CD8-positive, alpha-beta memory T cell (primary cell): ENCODE results near the gene CPSF3. TPM values are rescaled to one million over a fixed set of nuclear protein-coding genes. Genes with fewer than 3 reads are reported as not detected.

ENCODE experiments used
- CTCF ChIA-PET: fragments of 350-600 bp; sonication (Branson Sonifier 250); formaldehyde crosslinking; loops from one replicate; lab custom pipeline; 2021; ENCODE audit warnings: antibody characterized with exemption; lab: Charles Lee
- POLR2A ChIA-PET: fragments of 350-600 bp; sonication (Branson Sonifier 250); formaldehyde crosslinking; loops from one replicate; lab custom pipeline; 2021; ENCODE audit warnings: antibody characterized with exemption; lab: Charles Lee
- DNase-seq, 5 donors: peaks; one replicate each; pipeline versions ENCODE4 v3.0.0 to v3.0.0-alpha.2; 2020 to 2022; ENCODE audit warnings: mixed read lengths in 1 of 5
- H3K27ac ChIP-seq: one replicate; pipeline ENCODE4 v1.7.0; 2013; ENCODE audit warnings: low read depth, mild to moderate bottlenecking, low read length, moderate library complexity
- H3K27me3 ChIP-seq: 2 replicates; pipeline ENCODE4 v1.7.0; 2013; ENCODE audit warnings: low read length, mild to moderate bottlenecking; ENCODE audit not compliant: insufficient read depth, poor library complexity, severe bottlenecking
- H3K36me3 ChIP-seq: 2 replicates; pipeline ENCODE4 v1.7.0; 2013; ENCODE audit warnings: mild to moderate bottlenecking, low read length, moderate library complexity; ENCODE audit not compliant: insufficient read depth
- H3K4me1 ChIP-seq: 2 replicates; pipeline ENCODE4 v1.7.0; 2013; ENCODE audit warnings: mild to moderate bottlenecking, low read length, moderate library complexity; ENCODE audit not compliant: insufficient read depth
- H3K4me3 ChIP-seq: 2 replicates; pipeline ENCODE4 v1.7.0; 2013; ENCODE audit warnings: mild to moderate bottlenecking, low read length
- H3K9me3 ChIP-seq: 2 replicates; pipeline ENCODE4 v1.7.0; 2013; ENCODE audit warnings: mild to moderate bottlenecking, low read length
- H3K27ac Mint-ChIP-seq, 8 donors: one replicate each; pipeline ENCODE4 v1.8.0; 2020 to 2021; ENCODE audit warnings: mixed read lengths in 8 of 8, mild to moderate bottlenecking in 6 of 8, inconsistent platforms in 3 of 8, moderate library complexity in 3 of 8
- H3K27me3 Mint-ChIP-seq, 2 donors: one replicate each; pipeline ENCODE4 v1.8.0; 2020 to 2021; ENCODE audit warnings: mixed read lengths in 2 of 2, mild to moderate bottlenecking in 1 of 2, moderate library complexity in 1 of 2
- H3K36me3 Mint-ChIP-seq, 3 donors: one replicate each; pipeline ENCODE4 v1.8.0; 2020 to 2021; ENCODE audit warnings: mixed read lengths in 3 of 3, inconsistent platforms in 1 of 3, mild to moderate bottlenecking in 1 of 3
- H3K4me1 Mint-ChIP-seq, 3 donors: one replicate each; pipeline ENCODE4 v1.8.0; 2020 to 2021; ENCODE audit warnings: mixed read lengths in 3 of 3, inconsistent platforms in 1 of 3, mild to moderate bottlenecking in 1 of 3
- H3K4me3 Mint-ChIP-seq, 7 donors: one replicate each; pipeline ENCODE4 v1.8.0; 2020 to 2021; ENCODE audit warnings: mixed read lengths in 7 of 7, mild to moderate bottlenecking in 6 of 7, moderate library complexity in 4 of 7, inconsistent platforms in 2 of 7
- H3K9me3 Mint-ChIP-seq, 5 donors: one replicate each; pipeline ENCODE4 v1.8.0; 2020 to 2022; ENCODE audit warnings: mixed read lengths in 5 of 5, mild to moderate bottlenecking in 3 of 5, moderate library complexity in 2 of 5, inconsistent platforms in 1 of 5
- polyA plus RNA-seq: library from polyadenylated mRNA; unstranded; fragments of 300-500 nt; fragmentation: Illumina TruSeq; gene quantifications from one replicate; pipeline ENCODE4 v1.2.3, GENCODE V29; 2021
- total RNA-seq, 2 experiments: library from RNA; stranded (reverse); gene quantifications; one replicate each; pipeline ENCODE4 v1.2.3, GENCODE V29; 2021

Gene CPSF3
- total and polyA plus RNA-seq, 3 experiments from 2014 or later: 28.6 to 83.9 (median 79.0) TPM

GRCh38 chr2:9430316-9431293 is 7.2 kb downstream of the CPSF3 start:
- H3K4me1 Mint-ChIP-seq: peaks cover 0 to 4% (median 2%) of the 10 kb centered on the region in 3 donors
- Histone ChIP-seq H3K27ac (no peak overlapping the region), H3K4me1 (no peaks in the 10 kb centered on the region), H3K27me3 (no peaks in the 10 kb centered on the region), H3K4me3 (no peak overlapping the region), H3K36me3 (peaks cover 19% of the 10 kb centered on the region), H3K9me3 (no peaks in the 10 kb centered on the region)
- no peak overlapping the region for H3K4me3 Mint-ChIP-seq
- H3K27ac Mint-ChIP-seq: peak overlapping the region in 1 of 8 donors; percentile 2
- H3K36me3 Mint-ChIP-seq: peaks cover 11 to 59% (median 26%) of the 10 kb centered on the region in 3 donors
- POLR2A ChIA-PET: no interaction called here
- no peak for DNase-seq
- CTCF ChIA-PET: no interaction called here
- H3K27me3 Mint-ChIP-seq: no peaks in the 10 kb centered on the region
- H3K9me3 Mint-ChIP-seq: no peaks in the 10 kb centered on the region

GRCh38 chr2:9434489-9434888 is 11.0 kb downstream of the CPSF3 start:
- peaks cover 21 to 82% (median 36%) of the 10 kb centered on the region in 3 donors for H3K36me3 Mint-ChIP-seq
- no peaks in the 10 kb centered on the region for H3K27me3 Mint-ChIP-seq
- H3K27ac Mint-ChIP-seq: peak overlapping the region in 2 of 8 donors; percentile 36 to 61
- ChIA-PET POLR2A (no interaction called here), CTCF (no interaction called here)
- no peak overlapping the region for H3K4me3 Mint-ChIP-seq
- no peak for DNase-seq
- H3K4me1 ChIP-seq: no peaks in the 10 kb centered on the region
- H3K4me3 ChIP-seq: no peak overlapping the region
- H3K9me3 Mint-ChIP-seq: no peaks in the 10 kb centered on the region
- no peaks in the 10 kb centered on the region for H3K27me3 ChIP-seq
- H3K36me3 ChIP-seq: peaks cover 28% of the 10 kb centered on the region
- H3K9me3 ChIP-seq: no peaks in the 10 kb centered on the region
- no peak overlapping the region for H3K27ac ChIP-seq
- no peaks in the 10 kb centered on the region for H3K4me1 Mint-ChIP-seq

DNA sequence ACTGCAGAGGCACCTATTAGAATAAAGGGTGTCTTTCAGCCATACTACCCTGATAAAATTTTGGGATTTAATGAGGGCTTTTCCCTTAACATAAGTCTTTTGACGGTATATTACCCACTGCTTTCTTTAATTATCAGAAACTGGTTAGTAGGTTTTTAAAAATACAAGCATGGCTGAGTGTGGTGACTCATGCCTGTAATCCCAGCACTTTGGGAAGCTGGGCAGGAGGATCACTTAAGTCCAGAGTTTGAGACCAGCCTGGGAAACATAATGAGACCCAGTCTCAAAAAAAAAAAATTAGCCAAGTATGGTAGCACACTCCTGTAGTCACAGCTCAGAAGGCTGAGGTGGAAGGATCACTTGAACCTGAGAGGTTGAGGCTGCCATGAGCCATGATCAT is 16.1 kb downstream of the CPSF3 start:
- no peaks in the 10 kb centered on the region for H3K9me3 ChIP-seq
- H3K36me3 Mint-ChIP-seq: peaks cover 23 to 77% (median 32%) of the 10 kb centered on the region in 3 donors
- H3K27me3 Mint-ChIP-seq: no peaks in the 10 kb centered on the region
- no peak overlapping the region for H3K27ac ChIP-seq
- ChIA-PET CTCF (no interaction called here), POLR2A (no interaction called here)
- H3K4me3 ChIP-seq: no peak overlapping the region
- no peak overlapping the region for H3K4me3 Mint-ChIP-seq
- H3K27ac Mint-ChIP-seq: no peak overlapping the region
- peaks cover 0 to 1% (median 0%) of the 10 kb centered on the region in 5 donors for H3K9me3 Mint-ChIP-seq
- no peak for DNase-seq
- H3K27me3 ChIP-seq: no peaks in the 10 kb centered on the region
- no peaks in the 10 kb centered on the region for H3K4me1 ChIP-seq
- peaks cover 0 to 9% (median 8%) of the 10 kb centered on the region in 3 donors for H3K4me1 Mint-ChIP-seq
- peaks cover 20% of the 10 kb centered on the region for H3K36me3 ChIP-seq

GRCh38 chr2:9440058-9440727 is 16.7 kb downstream of the CPSF3 start:
- no peak for DNase-seq
- Histone ChIP-seq H3K27me3 (no peaks in the 10 kb centered on the region), H3K9me3 (no peaks in the 10 kb centered on the region), H3K4me1 (no peaks in the 10 kb centered on the region), H3K36me3 (peaks cover 20% of the 10 kb centered on the region), H3K27ac (no peak overlapping the region), H3K4me3 (no peak overlapping the region)
- ChIA-PET POLR2A (no interaction called here), CTCF (no interaction called here)
- Mint-ChIP-seq H3K27me3 (no peaks in the 10 kb centered on the region), H3K4me1 (peaks cover 0 to 15% (median 14%) of the 10 kb centered on the region in 3 donors), H3K27ac (no peak overlapping the region), H3K36me3 (peaks cover 21 to 77% (median 29%) of the 10 kb centered on the region in 3 donors), H3K9me3 (peaks cover 0 to 2% (median 0%) of the 10 kb centered on the region in 5 donors), H3K4me3 (no peak overlapping the region)

DNA sequence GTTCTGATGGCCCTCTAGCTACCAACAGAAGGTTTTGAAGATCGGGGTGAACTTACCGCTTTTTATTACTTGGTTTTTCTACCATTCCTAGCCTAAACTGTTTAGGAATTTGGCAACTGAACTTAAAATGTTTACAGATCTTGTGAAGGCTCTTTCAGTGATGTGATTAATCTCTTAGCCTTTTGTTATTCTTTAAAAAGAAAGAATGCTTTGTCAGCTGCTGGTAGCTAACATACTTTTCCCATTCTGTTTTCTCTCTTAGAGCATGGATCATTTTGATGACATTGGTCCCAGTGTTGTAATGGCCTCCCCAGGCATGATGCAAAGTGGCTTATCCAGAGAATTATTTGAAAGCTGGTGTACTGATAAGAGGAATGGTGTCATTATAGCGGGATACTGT is 18.1 kb downstream of the CPSF3 start:
- Mint-ChIP-seq H3K4me3 (no peak overlapping the region), H3K27ac (no peak overlapping the region), H3K36me3 (peaks cover 21 to 80% (median 27%) of the 10 kb centered on the region in 3 donors), H3K9me3 (peaks cover 0 to 2% (median 0%) of the 10 kb centered on the region in 5 donors), H3K27me3 (no peaks in the 10 kb centered on the region), H3K4me1 (peaks cover 0 to 21% (median 20%) of the 10 kb centered on the region in 3 donors)
- Histone ChIP-seq H3K27ac (no peak overlapping the region), H3K27me3 (no peaks in the 10 kb centered on the region), H3K36me3 (peaks cover 20% of the 10 kb centered on the region), H3K4me3 (no peak overlapping the region), H3K4me1 (no peaks in the 10 kb centered on the region), H3K9me3 (no peaks in the 10 kb centered on the region)
- CTCF ChIA-PET: no interaction called here
- no peak for DNase-seq
- POLR2A ChIA-PET: no interaction called here

- no peak for DNase-seq
- Mint-ChIP-seq H3K27ac (peak overlapping the region in 3 of 8 donors; percentile 27 to 91 (median 51)), H3K36me3 (peaks cover 11 to 76% (median 25%) of the 10 kb centered on the region in 3 donors), H3K4me1 (peaks cover 0 to 21% (median 20%) of the 10 kb centered on the region in 3 donors), H3K27me3 (no peaks in the 10 kb centered on the region), H3K9me3 (peaks cover 0 to 2% (median 0%) of the 10 kb centered on the region in 5 donors), H3K4me3 (no peak overlapping the region)
- CTCF ChIA-PET: no interaction called here
- H3K4me3 ChIP-seq: no peak overlapping the region
- H3K27me3 ChIP-seq: no peaks in the 10 kb centered on the region
- H3K4me1 ChIP-seq: no peaks in the 10 kb centered on the region
- no peaks in the 10 kb centered on the region for H3K9me3 ChIP-seq
- POLR2A ChIA-PET: no interaction called here
- no peak overlapping the region for H3K27ac ChIP-seq
- peaks cover 10% of the 10 kb centered on the region for H3K36me3 ChIP-seq
These were observed 20.1 kb downstream of the CPSF3 start for GRCh38 chr2:9443526-9443925.

DNA sequence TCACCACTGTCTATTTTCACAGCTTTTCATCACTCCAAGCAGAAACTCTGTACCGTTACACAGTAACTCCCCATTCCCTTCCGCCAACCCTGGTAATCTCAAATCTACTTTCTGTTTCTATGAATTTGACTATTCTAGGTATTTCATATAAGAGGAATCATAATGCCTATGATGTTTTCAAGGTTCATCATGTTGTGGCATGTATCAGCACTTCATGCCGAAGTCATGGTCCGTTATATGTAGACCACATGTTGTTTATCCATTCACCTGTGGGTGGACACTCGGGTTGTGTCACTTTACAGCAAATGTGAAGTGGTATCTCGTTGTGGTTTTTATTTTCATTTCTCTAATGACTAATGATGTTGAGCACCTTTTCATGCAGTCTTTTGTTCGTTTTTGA is 21.6 kb downstream of the CPSF3 start:
- peaks cover 0 to 2% (median 0%) of the 10 kb centered on the region in 5 donors for H3K9me3 Mint-ChIP-seq
- H3K36me3 Mint-ChIP-seq: peaks cover 11 to 73% (median 23%) of the 10 kb centered on the region in 3 donors
- Histone ChIP-seq H3K4me3 (no peak overlapping the region), H3K9me3 (no peaks in the 10 kb centered on the region), H3K36me3 (peaks cover 10% of the 10 kb centered on the region), H3K27ac (no peak overlapping the region), H3K27me3 (no peaks in the 10 kb centered on the region), H3K4me1 (no peaks in the 10 kb centered on the region)
- ChIA-PET CTCF (no interaction called here), POLR2A (no interaction called here)
- H3K4me1 Mint-ChIP-seq: peaks cover 0 to 21% (median 20%) of the 10 kb centered on the region in 3 donors
- H3K27me3 Mint-ChIP-seq: no peaks in the 10 kb centered on the region
- DNase-seq: no peak
- H3K27ac Mint-ChIP-seq: peak overlapping the region in 2 of 8 donors; percentile 32 to 76
- H3K4me3 Mint-ChIP-seq: peak overlapping the region in 3 of 7 donors; percentile 7 to 57 (median 31)

DNA sequence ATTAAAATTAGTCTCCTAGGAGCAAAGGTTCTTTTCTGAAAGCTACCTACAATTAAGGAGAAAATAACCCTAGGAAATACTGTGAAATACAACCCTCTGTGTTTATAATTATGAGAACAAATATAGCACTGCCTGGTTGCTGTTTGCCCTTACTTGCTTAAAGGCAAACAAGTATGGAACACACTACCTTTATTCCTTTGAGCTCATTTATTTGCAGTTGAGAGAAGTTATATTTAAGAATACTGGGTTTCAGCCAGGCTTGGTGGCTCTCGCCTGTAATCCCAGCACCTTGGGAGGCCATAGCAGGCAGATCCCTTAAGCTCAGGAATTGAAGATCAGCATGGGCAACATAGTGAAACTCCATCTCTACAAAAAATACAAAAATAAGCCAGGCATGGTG is 27.8 kb downstream of the CPSF3 start:
- Histone ChIP-seq H3K9me3 (no peaks in the 10 kb centered on the region), H3K4me3 (no peak overlapping the region), H3K27ac (no peak overlapping the region), H3K36me3 (peaks cover 7% of the 10 kb centered on the region), H3K27me3 (no peaks in the 10 kb centered on the region), H3K4me1 (no peaks in the 10 kb centered on the region)
- Mint-ChIP-seq H3K36me3 (peaks cover 3 to 65% (median 17%) of the 10 kb centered on the region in 3 donors), H3K4me3 (no peak overlapping the region), H3K4me1 (no peaks in the 10 kb centered on the region), H3K27me3 (no peaks in the 10 kb centered on the region), H3K27ac (no peak overlapping the region), H3K9me3 (no peaks in the 10 kb centered on the region)
- POLR2A ChIA-PET: interaction anchor here (0.7 kb wide), 1 partner anchor 391 kb away, joined by 3 read pairs; no protein-coding TSS in a partner anchor
- no peak for DNase-seq
- CTCF ChIA-PET: no interaction called here
